ENCODE data around the gene RAB11FIP4. TPM values are rescaled to one million over a fixed set of nuclear protein-coding genes. Genes with fewer than 3 reads are reported as not detected.

Gene RAB11FIP4
- total and polyA plus RNA-seq, 2 of the 13 experiments (the other 11 are each of a cell fraction or from before 2014, with no cell fraction given) = 28.0 to 89.3 TPM

DNA sequence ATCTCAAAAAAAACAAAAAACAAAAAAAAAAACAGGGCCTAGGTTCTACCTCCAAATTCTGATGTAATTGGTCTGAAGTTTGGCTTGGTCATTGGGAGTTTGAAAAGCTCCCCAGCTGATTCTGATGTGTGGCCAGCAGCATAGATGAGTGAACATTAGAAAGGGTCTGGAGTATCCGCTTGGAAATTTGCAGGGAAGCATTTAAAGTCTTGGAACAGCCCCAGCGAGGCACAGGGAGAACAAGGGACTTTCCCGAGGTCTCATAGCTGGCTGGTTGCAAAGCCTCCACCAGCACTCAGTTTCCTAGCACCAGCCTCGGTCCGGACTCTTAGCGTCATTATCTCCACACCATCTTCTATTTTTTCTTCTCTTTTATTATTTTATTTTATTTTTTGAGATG, 70.8 kb downstream of the RAB11FIP4 start (continued):
- TF ChIP-seq ZHX2 (IDR thresholded peaks at IDR 0.05; ENCODE audit: low read depth) (no peak), ZHX2 (CRISPR knock-in tag; IDR thresholded peaks at IDR 0.05; ENCODE audit: borderline replicate concordance) (no peak), HNF1B (CRISPR knock-in tag; IDR thresholded peaks at IDR 0.05) (no peak)

- no peak for FAIRE-seq
- POLR2A ChIA-PET = interaction anchor here (1.7 to 6.8 kb wide), 6 partner anchors 8 to 33 kb away, joined by 5 to 104 read pairs (median 16); no protein-coding TSS in a partner anchor
These were observed 74.8 kb downstream of the RAB11FIP4 start for GRCh38 chr17:31466096-31466760.

More at GRCh38 chr17:31466096-31466760, 74.8 kb downstream of the RAB11FIP4 start:
- Histone ChIP-seq H3K9me3 (ENCODE audit: low read length) (no peaks in the 10 kb centered on the region), H3K79me2 (ENCODE audit: insufficient read depth, low read length) (no peaks in the 10 kb centered on the region), H3K27me3 (ENCODE audit: control insufficient read depth in 1 of 2, insufficient read depth in 2 of 2, low read length in 2 of 2) (no peaks in the 10 kb centered on the region), H3K4me3 (replicated peaks in 1 of 3; ENCODE audit: insufficient read depth in 1 of 3, low read depth in 2 of 3, low read length in 3 of 3) (no peak overlapping the region), H3K9ac (ENCODE audit: insufficient read depth, low read depth, low read length) (no peak overlapping the region), H2AFZ (ENCODE audit: low read length) (no peak overlapping the region), H3K36me3 (replicated peaks in 1 of 2; ENCODE audit: control insufficient read depth in 1 of 2, insufficient read depth in 2 of 2, low read length in 2 of 2) (no peaks in the 10 kb centered on the region), H3K4me1 (ENCODE audit: insufficient read depth, low read length) (peaks cover 83% of the 10 kb centered on the region), H3K4me2 (ENCODE audit: low read depth, low read length) (no peak overlapping the region), H4K20me1 (ENCODE audit: insufficient read depth, low read length) (no peaks in the 10 kb centered on the region), H3K27ac (ENCODE audit: extremely low read length, insufficient read depth, low read length) (peak overlapping the region; percentile 88)
- intact Hi-C loops (cut with micrococcal nuclease; ENCODE audit: unreplicated experiment) (no loop called here), in situ Hi-C loops (cut with HindIII; ENCODE audit: extremely low pct_ligation_motif_present, low pct_unique_long_range_greater_than_20kb) (no loop called here)
- DNase-seq (ENCODE audit: low spot score) = no peak
- 95% methylated on average over 10 of the region's 12 CpGs for WGBS (ENCODE audit: low lambda C conversion rate)
- CTCF ChIA-PET (ENCODE audit: low intra/inter-chr PET ratio, low total read pairs) = no interaction called here
- no peak for TF ChIP-seq ATAD3A (CRISPR knock-in tag; IDR thresholded peaks at IDR 0.05)
- TF ChIP-seq ZNF205 (CRISPR knock-in tag; IDR thresholded peaks at IDR 0.05) = no peak
- no peak for TF ChIP-seq ZNF501 (CRISPR knock-in tag; IDR thresholded peaks at IDR 0.05)
- no peak for TF ChIP-seq NFIC (IDR thresholded peaks at IDR 0.05; ENCODE audit: low read length)
- BruUV-seq (replicated peaks) = no TSS peak
- ATAC-seq = no peak

Data from HepG2 (cell line).